Spinal cord (tissue), 10 donors: ENCODE measurements around the gene COA1. TPM values are rescaled to one million over a fixed set of nuclear protein-coding genes. Genes with fewer than 3 reads are reported as not detected.
"Not testable (repeated sequence)": the region's sequence is repeated elsewhere in the genome, so short reads cannot be mapped to it uniquely, and the experiment has no call there.

Experiments used
- DNase-seq, 6 donors: peaks; one replicate each; pipeline versions ENCODE4 v3.0.0 to v3.0.0-alpha.2; 2013 to 2015; ENCODE audit warnings: low spot score in 6 of 6, low read depth in 4 of 6
- H3K27ac ChIP-seq: one replicate; pipeline ENCODE4 v1.5.1; 2013; ENCODE audit warnings: low read depth, low read length, control low read depth
- H3K27me3 ChIP-seq: one replicate; pipeline ENCODE4 v1.6.1; 2013; ENCODE audit warnings: low read length; ENCODE audit not compliant: control insufficient read depth, insufficient read depth
- H3K36me3 ChIP-seq: one replicate; pipeline ENCODE4 v1.6.1; 2013; ENCODE audit warnings: low read length; ENCODE audit not compliant: control insufficient read depth, insufficient read depth
- H3K4me1 ChIP-seq: one replicate; pipeline ENCODE4 v1.6.1; 2013; ENCODE audit warnings: low read length; ENCODE audit not compliant: control insufficient read depth, insufficient read depth
- H3K4me3 ChIP-seq: one replicate; pipeline ENCODE4 v1.5.1; 2013; ENCODE audit warnings: low read depth, low read length, control low read depth
- H3K9me3 ChIP-seq: one replicate; pipeline ENCODE4 v1.6.1; 2013; ENCODE audit warnings: low read length; ENCODE audit not compliant: control insufficient read depth, insufficient read depth
- WGBS: methylation state at CpG from one replicate; pipeline ENCODE4 v1.1.5; 2013; ENCODE audit warnings: missing lambda C conversion rate; ENCODE audit not compliant: insufficient coverage; 5-methylcytosine and 5-hydroxymethylcytosine counted together
- polyA plus RNA-seq, 2 donors: library from polyadenylated mRNA; unstranded; fragments of 120-200 nt; gene quantifications; one replicate each; pipeline ENCODE4 v1.2.1, GENCODE V29; 2013; ENCODE audit not compliant: insufficient read length in 2 of 2
- total RNA-seq, 2 donors: library from RNA; depleted of rRNA in 1 of 2; stranded (reverse); fragments of 120-200 nt in 1 of 2; fragments of >200 nt in 1 of 2; gene quantifications; one replicate each; pipeline versions ENCODE4 v1.2.3 to v1.2.4, GENCODE V29; 2013 to 2014
- donor health status: healthy.

COA1 gene
- total and polyA plus RNA-seq, 4 donors = 51.2 to 72.8 (median 59.1) TPM

GRCh38 chr7:43711503-43711902 is 17.8 kb downstream of the COA1 start:
- Histone ChIP-seq H3K27me3 (no peaks in the 10 kb centered on the region), H3K4me3 (no peak overlapping the region), H3K9me3 (no peaks in the 10 kb centered on the region), H3K27ac (no peak overlapping the region), H3K4me1 (no peaks in the 10 kb centered on the region), H3K36me3 (no peaks in the 10 kb centered on the region)
- no CpG with 5 or more reads among the region's 1 CpG for WGBS
- DNase-seq = no peak

- not testable (repeated sequence) for H3K27ac ChIP-seq, DNase-seq, H3K4me1 ChIP-seq, H3K36me3 ChIP-seq, H3K27me3 ChIP-seq, H3K4me3 ChIP-seq, H3K9me3 ChIP-seq
- WGBS = 98% methylated on average over 7 of the region's 9 CpGs
Observed at GRCh38 chr7:43708055-43708454, 21.3 kb downstream of the COA1 start.

- Histone ChIP-seq H3K9me3 (no peaks in the 10 kb centered on the region), H3K27me3 (no peaks in the 10 kb centered on the region), H3K27ac (no peak overlapping the region), H3K4me3 (no peak overlapping the region), H3K36me3 (peaks cover 8% of the 10 kb centered on the region), H3K4me1 (no peaks in the 10 kb centered on the region)
- no CpG with 5 or more reads among the region's 1 CpG for WGBS
- no peak for DNase-seq
Observed at GRCh38 chr7:43703573-43703972, 25.8 kb downstream of the COA1 start.

GRCh38 chr7:43702974-43703373 is 26.3 kb downstream of the COA1 start:
- H3K27ac ChIP-seq = no peak overlapping the region
- 100% methylated on average over 1 of the region's 1 CpG for WGBS
- no peaks in the 10 kb centered on the region for H3K27me3 ChIP-seq
- no peak for DNase-seq
- H3K4me3 ChIP-seq = no peak overlapping the region
- H3K36me3 ChIP-seq = peaks cover 8% of the 10 kb centered on the region
- H3K9me3 ChIP-seq = no peaks in the 10 kb centered on the region
- H3K4me1 ChIP-seq = no peaks in the 10 kb centered on the region

DNA sequence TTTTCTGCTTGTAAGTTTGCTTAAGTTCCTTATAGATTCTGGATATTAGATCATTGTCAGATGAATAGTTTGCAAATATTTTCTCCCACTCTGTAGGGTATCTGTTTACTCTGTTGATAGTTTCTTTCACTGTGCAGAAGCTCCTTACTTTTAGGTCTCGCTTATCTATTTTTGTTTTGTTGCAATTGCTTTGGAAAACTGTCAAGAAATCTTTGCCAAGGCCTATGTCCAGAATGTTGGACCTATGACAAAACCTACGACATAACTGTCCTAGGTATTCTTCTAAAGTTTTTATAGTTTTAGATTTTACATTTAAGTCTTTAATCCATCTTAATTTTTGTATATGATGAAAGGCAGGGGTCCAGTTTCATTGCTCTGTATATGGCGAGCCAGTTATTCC is 27.4 kb downstream of the COA1 start:
- Histone ChIP-seq H3K9me3 (no peaks in the 10 kb centered on the region), H3K4me3 (no peak overlapping the region), H3K27me3 (no peaks in the 10 kb centered on the region), H3K36me3 (peaks cover 8% of the 10 kb centered on the region), H3K27ac (no peak overlapping the region), H3K4me1 (no peaks in the 10 kb centered on the region)
- no peak for DNase-seq
- WGBS = no CpG with 5 or more reads among the region's 3 CpGs

DNA sequence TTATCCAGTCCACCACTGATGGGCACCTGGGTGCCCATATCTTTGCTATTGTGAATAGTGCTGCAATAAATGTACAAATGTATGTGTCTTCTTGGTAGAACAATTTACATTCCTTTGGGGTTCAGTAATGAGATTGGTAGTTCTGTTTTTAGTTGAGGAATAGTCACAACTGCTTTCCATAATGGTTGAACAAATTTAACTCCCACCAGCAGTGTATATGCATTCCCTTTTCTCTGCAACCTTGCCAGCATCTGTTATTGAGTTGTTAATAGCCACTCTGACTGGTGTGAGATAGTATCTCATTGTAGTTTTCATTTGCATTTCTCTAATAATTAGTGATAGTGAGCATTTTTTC is 27.8 kb downstream of the COA1 start:
- Histone ChIP-seq H3K27ac (no peak overlapping the region), H3K9me3 (no peaks in the 10 kb centered on the region), H3K4me3 (no peak overlapping the region), H3K27me3 (no peaks in the 10 kb centered on the region), H3K36me3 (peaks cover 8% of the 10 kb centered on the region), H3K4me1 (no peaks in the 10 kb centered on the region)
- DNase-seq = peak in 2 of 6 donors; percentile 10 to 88

DNA sequence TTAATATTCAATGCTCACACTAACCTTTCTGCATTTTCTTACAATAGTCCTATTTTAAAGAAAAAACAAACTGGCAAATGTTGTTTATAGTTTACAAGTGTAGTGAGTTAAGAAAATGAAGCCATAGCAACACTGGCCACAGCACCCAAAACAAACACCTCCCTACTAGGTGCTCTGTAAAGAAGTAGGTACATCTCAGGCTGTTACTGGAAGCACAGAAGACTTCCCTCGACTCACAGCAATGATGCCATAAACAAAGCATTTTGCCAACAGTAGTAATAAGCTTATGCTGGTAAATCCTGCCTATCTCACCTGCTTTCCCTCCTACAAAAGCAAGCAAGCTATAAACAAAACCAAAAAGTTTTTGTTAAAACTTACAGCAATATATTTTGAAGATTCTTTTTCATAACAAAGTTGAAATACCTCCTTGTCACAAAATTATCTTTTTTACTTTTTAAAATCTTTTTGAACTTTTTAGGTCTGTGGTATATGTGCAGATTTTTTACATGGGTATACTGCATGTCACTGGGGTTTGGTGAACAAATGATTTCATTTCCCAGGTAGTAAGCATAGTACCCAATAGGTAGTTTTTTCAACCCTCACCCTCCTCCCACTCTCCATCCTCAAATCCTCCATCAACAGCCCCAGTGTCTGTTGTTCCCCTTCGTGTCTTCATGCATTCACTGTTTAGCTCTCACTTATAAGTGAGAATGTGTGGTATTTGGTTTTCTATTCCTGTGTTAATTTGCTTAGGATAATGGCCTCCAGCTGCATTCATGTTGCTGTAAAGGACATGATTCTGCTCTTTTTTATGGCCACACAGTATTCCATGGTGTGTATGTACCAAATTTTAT is 28.4 kb downstream of the COA1 start:
- no peaks in the 10 kb centered on the region for H3K9me3 ChIP-seq
- H3K27me3 ChIP-seq = no peaks in the 10 kb centered on the region
- peaks cover 8% of the 10 kb centered on the region for H3K36me3 ChIP-seq
- no peak overlapping the region for H3K27ac ChIP-seq
- no peak overlapping the region for H3K4me3 ChIP-seq
- WGBS = no CpG with 5 or more reads among the region's 2 CpGs
- no peak for DNase-seq
- no peaks in the 10 kb centered on the region for H3K4me1 ChIP-seq

DNA sequence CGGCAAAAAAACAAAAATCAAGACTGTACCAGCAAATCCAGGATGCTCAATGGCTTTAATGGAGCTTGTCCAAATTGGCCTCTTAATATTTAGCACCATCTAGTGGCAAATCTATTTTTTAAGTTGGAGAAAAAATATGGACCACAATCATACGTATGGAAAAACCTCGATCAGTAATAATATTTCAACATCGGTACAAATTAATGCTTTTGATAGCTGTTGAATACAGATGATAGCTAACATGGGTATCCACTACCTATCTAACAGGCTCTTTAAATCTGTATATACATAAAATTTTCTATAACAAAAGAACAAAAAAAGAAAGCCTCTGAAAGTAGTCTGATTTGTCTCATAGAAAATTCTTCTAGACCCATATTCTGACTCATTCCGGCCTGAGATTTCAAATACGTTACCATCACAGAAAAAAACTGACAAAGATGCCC is 29.2 kb downstream of the COA1 start:
- Histone ChIP-seq H3K4me1 (no peaks in the 10 kb centered on the region), H3K27me3 (no peaks in the 10 kb centered on the region), H3K4me3 (no peak overlapping the region), H3K36me3 (peaks cover 2% of the 10 kb centered on the region), H3K27ac (no peak overlapping the region), H3K9me3 (no peaks in the 10 kb centered on the region)
- peak in 5 of 6 donors; percentile 38 to 90 (median 51) for DNase-seq
- no CpG with 5 or more reads among the region's 6 CpGs for WGBS

GRCh38 chr7:43698460-43699255 is 30.7 kb downstream of the COA1 start:
- Histone ChIP-seq H3K9me3 (no peaks in the 10 kb centered on the region), H3K4me3 (no peak overlapping the region)

More at GRCh38 chr7:43698460-43699255, 30.7 kb downstream of the COA1 start:
- Histone ChIP-seq H3K27ac (no peak overlapping the region), H3K36me3 (no peaks in the 10 kb centered on the region), H3K4me1 (no peaks in the 10 kb centered on the region), H3K27me3 (no peaks in the 10 kb centered on the region)
- DNase-seq = peak in 2 of 6 donors; percentile 16 to 40
- WGBS = 100% methylated on average over 1 of the region's 5 CpGs
